Mesenchymal stem cell (in vitro differentiated cells and primary cell): Measurements from ENCODE around the gene ENO4.
A peak's percentile ranks its signal among the peaks of the same experiment; 100 is the strongest.

Source experiments
- DNase-seq: peaks from one replicate; pipeline ENCODE4 v3.0.0-alpha.2; 2013
- H2AFZ ChIP-seq: one replicate; pipeline ENCODE4 v1.6.1; 2013; ENCODE audit warnings: low read depth, mild to moderate bottlenecking, control low read depth, inconsistent platforms, low read length, moderate library complexity
- H2AK5ac ChIP-seq: 2 replicates; pipeline ENCODE4 v1.6.1; 2013; ENCODE audit warnings: low read length, moderate library complexity, mild to moderate bottlenecking, inconsistent platforms; ENCODE audit not compliant: severe bottlenecking
- H2BK120ac ChIP-seq: one replicate; pipeline ENCODE4 v1.6.1; 2013; ENCODE audit warnings: low read depth, mild to moderate bottlenecking, inconsistent platforms, low read length, moderate library complexity
- H2BK12ac ChIP-seq, 2 experiments: one replicate each; pipeline ENCODE4 v1.6.1; 2013; ENCODE audit warnings: inconsistent platforms in 2 of 2, low read length in 2 of 2, mild to moderate bottlenecking in 2 of 2, moderate library complexity in 2 of 2, control low read depth in 1 of 2
- H2BK15ac ChIP-seq: one replicate; pipeline ENCODE4 v1.6.1; 2013; ENCODE audit warnings: mild to moderate bottlenecking, low read depth, inconsistent platforms; ENCODE audit not compliant: poor library complexity, severe bottlenecking
- H2BK5ac ChIP-seq: 2 replicates; pipeline ENCODE4 v1.6.1; 2013; ENCODE audit warnings: low read depth, mild to moderate bottlenecking, low read length, control low read depth, inconsistent platforms; ENCODE audit not compliant: poor library complexity, severe bottlenecking
- H3K14ac ChIP-seq, 2 experiments: one replicate each; pipeline ENCODE4 v1.6.1; 2013; ENCODE audit warnings: inconsistent platforms in 2 of 2, low read length in 2 of 2, control low read depth in 1 of 2, mild to moderate bottlenecking in 1 of 2, moderate library complexity in 1 of 2
- H3K18ac ChIP-seq, 2 experiments: one replicate each; pipeline ENCODE4 v1.6.1; 2013; ENCODE audit warnings: inconsistent platforms in 2 of 2, low read length in 2 of 2, control low read depth in 1 of 2, low read depth in 1 of 2, mild to moderate bottlenecking in 1 of 2
- H3K23ac ChIP-seq, 2 experiments: one replicate each; pipeline ENCODE4 v1.6.1; 2013; ENCODE audit warnings: inconsistent platforms in 2 of 2, low read length in 2 of 2, mild to moderate bottlenecking in 2 of 2, moderate library complexity in 2 of 2, control low read depth in 1 of 2
- H3K27ac ChIP-seq: 2 replicates; pipeline ENCODE4 v1.5.1; 2013; ENCODE audit warnings: mild to moderate bottlenecking, moderate library complexity, low read length, control low read depth, inconsistent platforms; ENCODE audit not compliant: poor library complexity, severe bottlenecking
- H3K27me3 ChIP-seq, 2 experiments: 2 replicates each; pipeline versions ENCODE4 v1.6.1 to v1.7.0; 2013; ENCODE audit warnings: low read length in 2 of 2, mild to moderate bottlenecking in 2 of 2, moderate library complexity in 2 of 2, control low read depth in 1 of 2, inconsistent platforms in 1 of 2; ENCODE audit not compliant: control insufficient read depth in 1 of 2, insufficient read depth in 1 of 2
- H3K36me3 ChIP-seq, 2 experiments: 2 replicates each; pipeline versions ENCODE4 v1.6.1 to v1.7.0; 2013; ENCODE audit warnings: low read length in 2 of 2, control low read depth in 1 of 2, inconsistent platforms in 1 of 2, low read depth in 1 of 2, mild to moderate bottlenecking in 1 of 2; ENCODE audit not compliant: insufficient read depth in 2 of 2, control insufficient read depth in 1 of 2
- H3K4ac ChIP-seq, 2 experiments: one replicate each; pipeline ENCODE4 v1.6.1; 2013; ENCODE audit warnings: inconsistent platforms in 2 of 2, low read length in 2 of 2, mild to moderate bottlenecking in 2 of 2, moderate library complexity in 2 of 2, control low read depth in 1 of 2, low read depth in 1 of 2
- H3K4me1 ChIP-seq: 2 replicates; pipeline ENCODE4 v1.6.1; 2013; ENCODE audit warnings: low read depth, low read length, control low read depth; ENCODE audit not compliant: control insufficient read depth, insufficient read depth
- H3K4me2 ChIP-seq: 2 replicates; pipeline ENCODE4 v1.6.1; 2013; ENCODE audit warnings: low read length, mild to moderate bottlenecking, inconsistent platforms; ENCODE audit not compliant: poor library complexity, severe bottlenecking
- H3K4me3 ChIP-seq, 2 experiments: 2 replicates each; pipeline versions ENCODE4 v1.5.1 to v1.7.0; 2013; ENCODE audit warnings: low read length in 2 of 2, mild to moderate bottlenecking in 2 of 2, control low read depth in 1 of 2, low read depth in 1 of 2; ENCODE audit not compliant: insufficient read depth in 1 of 2
- H3K79me1 ChIP-seq: replicated peaks from 2 replicates; pipeline ENCODE4 v1.6.1; 2013; ENCODE audit warnings: mild to moderate bottlenecking, control low read depth, low read length, inconsistent platforms; ENCODE audit not compliant: poor library complexity, severe bottlenecking
- H3K9ac ChIP-seq: 2 replicates; pipeline ENCODE4 v1.7.0; 2013; ENCODE audit warnings: mild to moderate bottlenecking, low read length, moderate library complexity
- H3K9me3 ChIP-seq: 2 replicates; pipeline ENCODE4 v1.7.0; 2013; ENCODE audit warnings: mild to moderate bottlenecking, low read length; ENCODE audit not compliant: control insufficient read depth
- H4K8ac ChIP-seq: one replicate; pipeline ENCODE4 v1.6.1; 2013; ENCODE audit warnings: inconsistent platforms, mild to moderate bottlenecking, low read length, moderate library complexity
- H4K91ac ChIP-seq: one replicate; pipeline ENCODE4 v1.6.1; 2013; ENCODE audit warnings: mild to moderate bottlenecking, low read length, inconsistent platforms
- WGBS: methylation state at CpG from one replicate; pipeline ENCODE4 v1.1.7; 2013; ENCODE audit warnings: mixed read lengths; 5-methylcytosine and 5-hydroxymethylcytosine counted together

Gene ENO4

GRCh38 chr10:116840389-116841075, 8.8 kb upstream of the ENO4 start:
- DNase-seq = no peak
- H2AK5ac ChIP-seq = no peak overlapping the region
- H3K9ac ChIP-seq = no peak overlapping the region

GRCh38 chr10:116845823-116846222, 3.5 kb upstream of the ENO4 start:
- H2AFZ ChIP-seq = no peak overlapping the region
- no peak overlapping the region for H2BK120ac ChIP-seq
- no peak overlapping the region for H3K4me3 ChIP-seq
- no peak overlapping the region for H3K23ac ChIP-seq
- H3K14ac ChIP-seq = no peak overlapping the region
- no peaks in the 10 kb centered on the region for H3K27me3 ChIP-seq
- no peak overlapping the region for H4K91ac ChIP-seq
- H2BK5ac ChIP-seq = no peak overlapping the region
- no peak overlapping the region for H3K9ac ChIP-seq
- no peaks in the 10 kb centered on the region for H3K9me3 ChIP-seq
- H4K8ac ChIP-seq = no peak overlapping the region
- no peak overlapping the region for H2BK12ac ChIP-seq
- H3K27ac ChIP-seq = no peak overlapping the region
- no peak overlapping the region for H3K4me2 ChIP-seq
- H2AK5ac ChIP-seq = no peak overlapping the region
- H3K36me3 ChIP-seq = no peaks in the 10 kb centered on the region
- H3K18ac ChIP-seq = no peak overlapping the region
- DNase-seq = no peak
- no peak overlapping the region for H3K4ac ChIP-seq
- H2BK15ac ChIP-seq = no peak overlapping the region
- peaks cover 5% of the 10 kb centered on the region for H3K79me1 ChIP-seq
- H3K4me1 ChIP-seq = peaks cover 15% of the 10 kb centered on the region
- no CpG with 5 or more reads among the region's 2 CpGs for WGBS

More at GRCh38 chr10:116840389-116841075, 8.8 kb upstream of the ENO4 start:
- no peak overlapping the region for H3K27ac ChIP-seq
- no peaks in the 10 kb centered on the region for H3K36me3 ChIP-seq
- H3K4me2 ChIP-seq = no peak overlapping the region
- H3K9me3 ChIP-seq = no peaks in the 10 kb centered on the region
- H2BK12ac ChIP-seq = no peak overlapping the region
- no peak overlapping the region for H3K4me3 ChIP-seq
- no peak overlapping the region for H4K8ac ChIP-seq
- H3K18ac ChIP-seq = no peak overlapping the region
- H3K4me1 ChIP-seq = peaks cover 5% of the 10 kb centered on the region
- no peak overlapping the region for H3K14ac ChIP-seq
- no peak overlapping the region for H2AFZ ChIP-seq
- no peak overlapping the region for H3K23ac ChIP-seq
- H2BK120ac ChIP-seq = no peak overlapping the region
- H2BK15ac ChIP-seq = no peak overlapping the region
- WGBS = 85% methylated on average over 6 of the region's 6 CpGs
- H3K79me1 ChIP-seq = peaks cover 2% of the 10 kb centered on the region
- H4K91ac ChIP-seq = no peak overlapping the region
- H2BK5ac ChIP-seq = no peak overlapping the region
- H3K4ac ChIP-seq = no peak overlapping the region
- peaks cover 0 to 13% of the 10 kb centered on the region in 2 experiments for H3K27me3 ChIP-seq

DNA sequence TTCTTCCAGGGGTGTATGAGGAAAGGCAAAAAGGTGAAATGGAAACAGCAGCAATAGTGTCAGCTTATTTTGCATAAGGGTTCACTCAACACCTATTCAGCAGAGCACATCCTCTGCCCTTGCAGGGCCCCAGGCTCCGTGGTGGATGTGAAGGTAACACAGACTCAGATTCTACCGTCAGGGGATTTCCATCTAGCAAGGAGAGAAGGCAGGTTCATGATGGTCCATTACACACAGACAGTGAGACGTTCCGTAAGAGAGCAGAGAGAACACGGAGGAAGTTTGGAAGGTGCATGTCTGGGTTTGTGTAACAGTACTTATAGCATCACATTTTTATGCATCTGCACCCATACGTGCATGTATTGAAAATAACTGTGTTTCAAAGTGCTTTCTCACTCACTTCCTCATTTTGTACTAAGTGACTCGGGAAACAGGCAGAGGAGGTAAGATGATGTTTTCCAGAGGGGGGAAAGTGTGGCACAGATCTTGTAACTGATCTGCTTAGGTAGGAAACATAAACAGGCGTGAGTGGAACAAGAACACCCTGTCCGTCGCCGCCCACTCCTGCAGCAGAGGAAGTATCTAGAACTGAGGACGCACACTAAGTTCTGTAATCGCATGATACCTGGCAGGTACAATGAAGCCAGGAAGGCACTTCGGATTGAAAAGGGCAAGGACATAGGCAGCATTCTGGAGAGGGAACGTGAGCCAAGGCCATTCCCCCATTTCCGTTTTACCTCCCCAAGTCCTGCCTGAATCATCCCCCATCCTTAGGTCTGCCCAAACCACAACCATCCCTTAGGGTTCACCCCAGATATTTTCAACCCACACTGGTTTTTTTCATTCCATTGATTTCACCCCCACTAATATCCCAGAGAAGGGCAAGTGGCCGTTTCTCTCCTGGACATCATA, 1.0 kb upstream of the ENO4 start:
- H3K27me3 ChIP-seq = no peaks in the 10 kb centered on the region
- H3K4me3 ChIP-seq = peak overlapping the region; percentile 79 to 91
- peak overlapping the region in 1 of 2 experiments; percentile 55 for H3K18ac ChIP-seq
- H3K79me1 ChIP-seq = peaks cover 5% of the 10 kb centered on the region
- no peak for DNase-seq
- no peak overlapping the region for H4K91ac ChIP-seq
- peaks cover 15% of the 10 kb centered on the region for H3K4me1 ChIP-seq
- no peak overlapping the region for H2AK5ac ChIP-seq
- H2BK120ac ChIP-seq = peak overlapping the region; percentile 45
- no peaks in the 10 kb centered on the region for H3K36me3 ChIP-seq
- no peak overlapping the region for H3K14ac ChIP-seq
- peak overlapping the region; percentile 73 for H2AFZ ChIP-seq
- H3K4me2 ChIP-seq = peak overlapping the region; percentile 83
- H2BK15ac ChIP-seq = no peak overlapping the region
- WGBS = 79% methylated on average over 13 of the region's 17 CpGs
- no peak overlapping the region for H2BK5ac ChIP-seq
- peak overlapping the region in 1 of 2 experiments; percentile 35 for H3K4ac ChIP-seq
- peak overlapping the region; percentile 83 for H4K8ac ChIP-seq
- H3K27ac ChIP-seq = no peak overlapping the region
- no peaks in the 10 kb centered on the region for H3K9me3 ChIP-seq
- no peak overlapping the region for H2BK12ac ChIP-seq
- peak overlapping the region in 1 of 2 experiments; percentile 14 for H3K23ac ChIP-seq
- H3K9ac ChIP-seq = peak overlapping the region; percentile 91

DNA sequence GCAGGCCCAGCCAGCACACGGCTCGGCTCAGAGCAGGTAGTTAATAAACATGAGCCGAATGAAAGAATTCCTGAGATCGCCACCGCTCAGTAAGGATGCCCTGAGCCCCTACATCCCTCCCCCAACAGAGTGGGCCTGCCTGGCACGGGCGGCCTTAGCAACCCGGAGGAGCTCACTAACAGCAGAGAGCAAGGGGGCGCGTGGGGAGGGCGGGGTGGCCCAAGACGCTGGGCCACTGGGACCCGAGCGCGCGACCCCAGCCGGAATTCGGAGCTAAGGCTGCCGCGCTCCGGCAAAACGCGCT, 403 bp upstream of the ENO4 start:
- Histone ChIP-seq H3K14ac (no peak overlapping the region), H3K4ac (peak overlapping the region in 1 of 2 experiments; percentile 35), H3K27ac (peak overlapping the region; percentile 88), H3K27me3 (no peaks in the 10 kb centered on the region), H4K8ac (peak overlapping the region; percentile 83), H3K9me3 (no peaks in the 10 kb centered on the region), H2BK5ac (no peak overlapping the region), H2BK15ac (peak overlapping the region; percentile 49), H3K9ac (peak overlapping the region; percentile 91), H2BK12ac (no peak overlapping the region), H3K23ac (peak overlapping the region; percentile 14 to 66), H3K18ac (peak overlapping the region; percentile 54 to 55), H2AK5ac (no peak overlapping the region), H3K36me3 (no peaks in the 10 kb centered on the region), H3K4me1 (peaks cover 15% of the 10 kb centered on the region), H3K4me2 (peak overlapping the region; percentile 83), H2BK120ac (peak overlapping the region; percentile 45), H3K79me1 (peaks cover 5% of the 10 kb centered on the region), H3K4me3 (peak overlapping the region; percentile 79 to 91), H4K91ac (peak overlapping the region; percentile 37), H2AFZ (peak overlapping the region; percentile 73)
- WGBS = 1% methylated on average over 23 of the region's 23 CpGs
- DNase-seq = no peak
